SK-MEL-5 (cell line): ENCODE measurements around the gene FOXB1. TPM values are rescaled to one million over a fixed set of nuclear protein-coding genes. Genes with fewer than 3 reads are reported as not detected.

ENCODE experiments used
- DNase-seq: peaks from one replicate; pipeline ENCODE4 v3.0.0-alpha.2; 2016; ENCODE audit warnings: low read depth, low spot score
- in situ Hi-C: cut with HindIII; loops from 2 replicates; pipeline ENCODE4 v1.10.0; 2016; ENCODE audit warnings: low sequenced_read_pairs, high pct_unique_total_duplicates, low pct_unique_long_range_greater_than_20kb
- polyA plus RNA-seq, 2 experiments: library from polyadenylated mRNA; depleted of rRNA; stranded (reverse); fragments of >200 nt; gene quantifications; 2 replicates each; pipeline ENCODE4 v1.2.3, GENCODE V29; 2015
- total RNA-seq: library from RNA; depleted of rRNA; stranded (reverse); fragments of >200 nt; shearing (Covaris generic); gene quantifications from 2 replicates; pipeline ENCODE4 v1.2.3, GENCODE V29; 2014; rRNA removed

Gene FOXB1
- total RNA-seq = not detected in 2 replicates
- polyA plus RNA-seq (2015; cell fraction: cytosol; rRNA removed) = 0.04 TPM in 1 of 2 replicates, not detected in the other
- 0.07 TPM in 1 of 2 replicates, not detected in the other for polyA plus RNA-seq (2015; cell fraction: nucleus; rRNA removed)

- in situ Hi-C loops = no loop called here
- no peak for DNase-seq
These were observed at the start of gene FOXB1 for GRCh38 chr15:60004009-60004845. FOXB1 (plus strand) TSS chr15:60004311; CDS start chr15:60004964, 653 bp downstream.

GRCh38 chr15:59958288-59958687 lies 45.8 kb upstream of the FOXB1 start:
- in situ Hi-C loops = no loop called here
- DNase-seq = no peak

- no peak for DNase-seq
- in situ Hi-C loops = no loop called here
These were observed 43.8 kb upstream of the FOXB1 start for GRCh38 chr15:59960318-59960717.

GRCh38 chr15:59963322-59963721 lies 40.8 kb upstream of the FOXB1 start:
- no peak for DNase-seq
- in situ Hi-C loops = no loop called here

GRCh38 chr15:59963925-59964324 lies 40.2 kb upstream of the FOXB1 start:
- in situ Hi-C loops = no loop called here
- no peak for DNase-seq

- in situ Hi-C loops = no loop called here
- DNase-seq = no peak
These were observed 38.4 kb upstream of the FOXB1 start for GRCh38 chr15:59965741-59966140.

- no peak for DNase-seq
- in situ Hi-C loops = no loop called here
These were observed 37.8 kb upstream of the FOXB1 start for GRCh38 chr15:59966262-59966661.

- in situ Hi-C loops = no loop called here
- no peak for DNase-seq
These were observed 35.8 kb upstream of the FOXB1 start for GRCh38 chr15:59968314-59968713.

- in situ Hi-C loops = no loop called here
- no peak for DNase-seq
These were observed 31.9 kb upstream of the FOXB1 start for GRCh38 chr15:59972241-59972640.

GRCh38 chr15:59976480-59977271 lies 27.4 kb upstream of the FOXB1 start:
- no peak for DNase-seq
- in situ Hi-C loops = no loop called here

- in situ Hi-C loops = no loop called here
- DNase-seq = peak; percentile 53
These were observed 12.3 kb upstream of the FOXB1 start for GRCh38 chr15:59991834-59992233.

- DNase-seq = no peak
- in situ Hi-C loops = no loop called here
These were observed 10.9 kb upstream of the FOXB1 start for GRCh38 chr15:59993041-59993750.

GRCh38 chr15:59993950-59994401 lies 10.1 kb upstream of the FOXB1 start:
- in situ Hi-C loops = no loop called here
- DNase-seq = no peak

GRCh38 chr15:59994526-59994887 lies 9.6 kb upstream of the FOXB1 start:
- DNase-seq = no peak
- in situ Hi-C loops = no loop called here

GRCh38 chr15:59994888-59995557 lies 9.1 kb upstream of the FOXB1 start:
- in situ Hi-C loops = no loop called here
- no peak for DNase-seq

- DNase-seq = no peak
- in situ Hi-C loops = no loop called here
These were observed 8.4 kb upstream of the FOXB1 start for GRCh38 chr15:59995568-59996297.
